Skeletal muscle satellite cell (primary cell): Measurements from ENCODE around the gene ZNF407.
"Not testable (repeated sequence)": the region's sequence is repeated elsewhere in the genome, so short reads cannot be mapped to it uniquely, and the experiment has no call there.

Experiments used
- H3K27me3 ChIP-seq: 2 replicates; pipeline ENCODE4 v1.7.0; 2013; ENCODE audit warnings: low read length; ENCODE audit not compliant: control insufficient read depth, insufficient read depth
- H3K36me3 ChIP-seq: 2 replicates; pipeline ENCODE4 v1.7.0; 2013; ENCODE audit warnings: mild to moderate bottlenecking, control low read depth, low read length; ENCODE audit not compliant: insufficient read depth
- H3K4me1 ChIP-seq: 2 replicates; pipeline ENCODE4 v1.7.0; 2013; ENCODE audit warnings: low read length; ENCODE audit not compliant: control insufficient read depth, insufficient read depth
- H3K4me2 ChIP-seq: 2 replicates; pipeline ENCODE4 v1.7.0; 2013; ENCODE audit warnings: mild to moderate bottlenecking, low read length
- H3K4me3 ChIP-seq: 2 replicates; pipeline ENCODE4 v1.7.0; 2013; ENCODE audit warnings: low read length
- H3K9ac ChIP-seq: 2 replicates; pipeline ENCODE4 v1.7.0; 2013; ENCODE audit warnings: mild to moderate bottlenecking, low read depth, low read length, moderate library complexity
- H3K9me3 ChIP-seq: replicated peaks from 2 replicates; pipeline ENCODE4 v1.7.0; 2013; ENCODE audit warnings: mild to moderate bottlenecking, control low read depth, low read length

ZNF407 gene

GRCh38 chr18:74971776-74972175 is 374.1 kb downstream of the ZNF407 start:
- H3K36me3 ChIP-seq, H3K27me3 ChIP-seq: not testable (repeated sequence)

GRCh38 chr18:74972354-74972753 is 374.7 kb downstream of the ZNF407 start:
- H3K9ac ChIP-seq, result no peak overlapping the region
- H3K27me3 ChIP-seq, result no peaks in the 10 kb centered on the region
- H3K4me1 ChIP-seq, result no peaks in the 10 kb centered on the region
- no peaks in the 10 kb centered on the region for H3K36me3 ChIP-seq
- no peak overlapping the region for H3K4me2 ChIP-seq
- H3K9me3 ChIP-seq, result no peaks in the 10 kb centered on the region
- no peak overlapping the region for H3K4me3 ChIP-seq

More at GRCh38 chr18:74971776-74972175, 374.1 kb downstream of the ZNF407 start:
- not testable (repeated sequence) for H3K4me2 ChIP-seq, H3K9me3 ChIP-seq, H3K4me1 ChIP-seq, H3K4me3 ChIP-seq, H3K9ac ChIP-seq

- Histone ChIP-seq H3K4me3 (no peak overlapping the region), H3K36me3 (no peaks in the 10 kb centered on the region), H3K9ac (no peak overlapping the region), H3K4me1 (no peaks in the 10 kb centered on the region), H3K9me3 (no peaks in the 10 kb centered on the region), H3K4me2 (no peak overlapping the region), H3K27me3 (no peaks in the 10 kb centered on the region)
Observed at GRCh38 chr18:74975001-74975400, 377.3 kb downstream of the ZNF407 start.

GRCh38 chr18:74976331-74976909 is 378.8 kb downstream of the ZNF407 start:
- H3K27me3 ChIP-seq, result no peaks in the 10 kb centered on the region
- H3K4me2 ChIP-seq, result no peak overlapping the region

GRCh38 chr18:74977041-74977440 is 379.4 kb downstream of the ZNF407 start:
- H3K9ac ChIP-seq, result no peak overlapping the region
- H3K27me3 ChIP-seq, result no peaks in the 10 kb centered on the region
- no peaks in the 10 kb centered on the region for H3K36me3 ChIP-seq
- no peaks in the 10 kb centered on the region for H3K9me3 ChIP-seq
- H3K4me3 ChIP-seq, result no peak overlapping the region
- H3K4me2 ChIP-seq, result no peak overlapping the region
- H3K4me1 ChIP-seq, result no peaks in the 10 kb centered on the region

More at GRCh38 chr18:74976331-74976909, 378.8 kb downstream of the ZNF407 start:
- Histone ChIP-seq H3K9me3 (no peaks in the 10 kb centered on the region), H3K4me1 (no peaks in the 10 kb centered on the region), H3K4me3 (no peak overlapping the region), H3K9ac (no peak overlapping the region), H3K36me3 (no peaks in the 10 kb centered on the region)

GRCh38 chr18:74980669-74981068 is 383.0 kb downstream of the ZNF407 start:
- Histone ChIP-seq H3K4me2 (no peak overlapping the region), H3K4me1 (no peaks in the 10 kb centered on the region), H3K36me3 (no peaks in the 10 kb centered on the region), H3K9me3 (no peaks in the 10 kb centered on the region), H3K27me3 (no peaks in the 10 kb centered on the region), H3K4me3 (no peak overlapping the region), H3K9ac (no peak overlapping the region)

GRCh38 chr18:74981476-74981875 is 383.8 kb downstream of the ZNF407 start:
- H3K4me2 ChIP-seq, result no peak overlapping the region
- no peaks in the 10 kb centered on the region for H3K27me3 ChIP-seq
- H3K4me1 ChIP-seq, result no peaks in the 10 kb centered on the region
- H3K4me3 ChIP-seq, result no peak overlapping the region
- no peaks in the 10 kb centered on the region for H3K9me3 ChIP-seq
- no peak overlapping the region for H3K9ac ChIP-seq
- H3K36me3 ChIP-seq, result no peaks in the 10 kb centered on the region

- H3K9ac ChIP-seq, result no peak overlapping the region
- H3K4me3 ChIP-seq, result no peak overlapping the region
- no peaks in the 10 kb centered on the region for H3K4me1 ChIP-seq
- no peaks in the 10 kb centered on the region for H3K36me3 ChIP-seq
- H3K4me2 ChIP-seq, result no peak overlapping the region
- no peaks in the 10 kb centered on the region for H3K9me3 ChIP-seq
- no peaks in the 10 kb centered on the region for H3K27me3 ChIP-seq
Observed at GRCh38 chr18:74982946-74983635, 385.4 kb downstream of the ZNF407 start.

- Histone ChIP-seq H3K9me3 (no peaks in the 10 kb centered on the region), H3K9ac (no peak overlapping the region), H3K36me3 (no peaks in the 10 kb centered on the region), H3K4me1 (peaks cover 3% of the 10 kb centered on the region), H3K4me2 (no peak overlapping the region), H3K4me3 (no peak overlapping the region), H3K27me3 (no peaks in the 10 kb centered on the region)
Observed at GRCh38 chr18:74989134-74989533, 391.5 kb downstream of the ZNF407 start.

- H3K36me3 ChIP-seq, result no peaks in the 10 kb centered on the region
- H3K9ac ChIP-seq, result no peak overlapping the region
- H3K4me3 ChIP-seq, result no peak overlapping the region
- no peaks in the 10 kb centered on the region for H3K9me3 ChIP-seq
- no peaks in the 10 kb centered on the region for H3K27me3 ChIP-seq
- no peak overlapping the region for H3K4me2 ChIP-seq
- H3K4me1 ChIP-seq, result peaks cover 12% of the 10 kb centered on the region
Observed at GRCh38 chr18:74990563-74991081, 393.0 kb downstream of the ZNF407 start.

GRCh38 chr18:74994502-74995418 is 397.1 kb downstream of the ZNF407 start:
- Histone ChIP-seq H3K4me2 (no peak overlapping the region), H3K9ac (no peak overlapping the region), H3K4me3 (no peak overlapping the region), H3K36me3 (no peaks in the 10 kb centered on the region), H3K9me3 (no peaks in the 10 kb centered on the region), H3K4me1 (peaks cover 12% of the 10 kb centered on the region), H3K27me3 (no peaks in the 10 kb centered on the region)
